ENCODE measurements around the gene CCDC183. TPM values are rescaled to one million over a fixed set of nuclear protein-coding genes. Genes with fewer than 3 reads are reported as not detected.

Gene CCDC183
- total RNA-seq, 1 donor from 2014 or later, result not detected

DNA sequence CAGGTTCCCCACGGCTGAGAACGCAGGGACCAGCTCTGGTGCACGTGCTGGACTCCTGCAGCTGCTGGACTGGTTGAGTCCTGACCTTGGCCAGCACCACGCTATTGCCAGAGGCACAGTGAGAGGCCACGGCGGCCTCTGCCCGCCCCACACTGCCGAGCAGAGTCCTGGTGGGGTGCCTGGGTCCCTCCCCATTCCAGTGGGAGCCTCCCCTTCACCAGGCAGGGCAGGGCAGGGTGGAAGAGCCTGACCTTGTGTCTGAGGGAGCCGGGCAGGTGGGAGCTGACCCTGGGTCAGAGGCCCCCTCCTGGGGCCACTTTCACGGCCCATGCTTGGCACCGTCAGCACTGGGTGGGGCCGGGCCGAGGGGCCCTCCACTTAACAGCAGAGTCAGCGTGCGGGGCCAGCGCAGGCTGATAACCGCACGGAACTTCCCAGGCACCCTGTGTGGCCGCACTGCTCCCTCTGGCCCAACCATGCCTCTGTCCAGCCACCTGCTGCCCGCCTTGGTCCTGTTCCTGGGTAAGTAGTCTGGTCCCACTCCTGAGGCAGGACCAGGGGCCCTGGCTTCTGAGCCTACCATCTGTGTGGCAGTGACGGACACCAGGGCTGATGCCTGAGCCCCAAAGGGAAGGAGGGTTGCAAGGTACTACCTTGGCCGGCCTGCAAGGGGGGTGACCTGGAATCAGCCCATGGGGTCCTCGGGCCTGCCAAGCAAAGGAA is 56.0 kb downstream of the CCDC183 start, which contains the start of gene MAMDC4:
Gene MAMDC4, plus strand, starts transcription at position 406 of the 723 bp plus-strand sequence. Its CDS starts 71 bp downstream, at position 477.
- intact Hi-C loops (cut with micrococcal nuclease), result no loop called here
- CTCF ChIA-PET, result no interaction called here
- H3K27ac Mint-ChIP-seq, result no peak within 1 kb of the TSS
- no peaks in the 10 kb centered on the region for H3K36me3 Mint-ChIP-seq (ENCODE audit: low read depth)
- TF ChIP-seq, protein P1, sequence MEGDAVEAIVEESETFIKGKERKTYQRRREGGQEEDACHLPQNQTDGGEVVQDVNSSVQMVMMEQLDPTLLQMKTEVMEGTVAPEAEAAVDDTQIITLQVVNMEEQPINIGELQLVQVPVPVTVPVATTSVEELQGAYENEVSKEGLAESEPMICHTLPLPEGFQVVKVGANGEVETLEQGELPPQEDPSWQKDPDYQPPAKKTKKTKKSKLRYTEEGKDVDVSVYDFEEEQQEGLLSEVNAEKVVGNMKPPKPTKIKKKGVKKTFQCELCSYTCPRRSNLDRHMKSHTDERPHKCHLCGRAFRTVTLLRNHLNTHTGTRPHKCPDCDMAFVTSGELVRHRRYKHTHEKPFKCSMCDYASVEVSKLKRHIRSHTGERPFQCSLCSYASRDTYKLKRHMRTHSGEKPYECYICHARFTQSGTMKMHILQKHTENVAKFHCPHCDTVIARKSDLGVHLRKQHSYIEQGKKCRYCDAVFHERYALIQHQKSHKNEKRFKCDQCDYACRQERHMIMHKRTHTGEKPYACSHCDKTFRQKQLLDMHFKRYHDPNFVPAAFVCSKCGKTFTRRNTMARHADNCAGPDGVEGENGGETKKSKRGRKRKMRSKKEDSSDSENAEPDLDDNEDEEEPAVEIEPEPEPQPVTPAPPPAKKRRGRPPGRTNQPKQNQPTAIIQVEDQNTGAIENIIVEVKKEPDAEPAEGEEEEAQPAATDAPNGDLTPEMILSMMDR (IDR thresholded peaks at IDR 0.05), result no peak
- no peaks in the 10 kb centered on the region for H3K9me3 Mint-ChIP-seq
- DNase-seq (no peak), ATAC-seq (ENCODE audit: low read depth) (no peak)
- H3K4me1 Mint-ChIP-seq, result peaks cover 22% of the 10 kb centered on the region
- POLR2A ChIA-PET, result interaction anchor here (0.5 kb wide), 1 partner anchor 233 kb away, joined by 5 read pairs; no protein-coding TSS in a partner anchor
- peaks cover 6% of the 10 kb centered on the region for H3K27me3 Mint-ChIP-seq
- H3K4me3 Mint-ChIP-seq, result no peak within 1 kb of the TSS

DNA sequence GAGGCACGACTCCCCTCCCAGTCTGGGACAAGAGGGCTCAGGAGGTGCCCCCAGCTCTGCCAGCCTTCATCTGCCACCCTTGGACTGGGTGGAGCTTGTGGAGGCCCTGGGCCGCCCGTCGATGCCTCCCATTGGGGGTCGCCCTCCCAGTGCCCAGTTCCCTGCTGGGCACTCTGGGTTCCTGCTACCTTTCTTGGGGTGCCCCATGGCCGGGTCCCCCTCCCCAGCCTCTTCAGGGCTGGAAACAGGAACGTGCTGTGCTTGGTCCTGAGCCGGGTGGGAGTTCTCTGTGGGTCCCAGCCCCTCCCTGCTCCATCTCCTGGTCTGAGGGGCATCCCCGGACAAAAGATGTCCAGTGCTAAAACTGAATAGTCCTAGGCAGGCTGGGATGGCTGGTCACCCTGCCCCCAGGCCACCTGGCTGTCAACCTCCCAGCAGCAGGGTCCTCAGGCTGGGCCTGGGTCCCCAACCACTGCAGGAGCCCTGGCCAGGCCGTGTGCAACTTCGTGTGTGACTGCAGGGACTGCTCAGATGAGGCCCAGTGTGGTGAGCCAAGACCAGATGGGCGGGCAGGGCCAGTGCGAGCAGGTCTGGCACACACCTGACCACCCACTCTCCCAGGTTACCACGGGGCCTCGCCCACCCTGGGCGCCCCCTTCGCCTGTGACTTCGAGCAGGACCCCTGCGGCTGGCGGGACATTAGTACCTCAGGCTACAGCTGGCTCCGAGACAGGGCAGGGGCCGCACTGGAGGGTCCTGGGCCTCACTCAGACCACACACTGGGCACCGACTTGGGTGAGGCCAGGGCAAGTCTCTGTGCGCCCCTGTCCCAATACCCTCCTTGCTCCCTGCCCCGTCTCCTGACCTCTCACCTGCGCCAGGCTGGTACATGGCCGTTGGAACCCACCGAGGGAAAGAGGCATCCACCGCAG is 56.8 kb downstream of the CCDC183 start:
- H3K9me3 Mint-ChIP-seq, result no peaks in the 10 kb centered on the region
- POLR2A ChIA-PET, result interaction anchor here (0.5 kb wide), 1 partner anchor 232 kb away, joined by 5 read pairs; no protein-coding TSS in a partner anchor
- no peaks in the 10 kb centered on the region for H3K36me3 Mint-ChIP-seq (ENCODE audit: low read depth)
- DNase-seq, result no peak
- peaks cover 16% of the 10 kb centered on the region for H3K4me1 Mint-ChIP-seq
- H3K27me3 Mint-ChIP-seq, result peaks cover 2% of the 10 kb centered on the region
- no peak for ATAC-seq (ENCODE audit: low read depth)
- TF ChIP-seq, protein P1 (IDR thresholded peaks at IDR 0.05), result no peak
- H3K4me3 Mint-ChIP-seq, result no peak overlapping the region
- CTCF ChIA-PET, result no interaction called here
- intact Hi-C loops (cut with micrococcal nuclease), result no loop called here
- no peak overlapping the region for H3K27ac Mint-ChIP-seq

DNA sequence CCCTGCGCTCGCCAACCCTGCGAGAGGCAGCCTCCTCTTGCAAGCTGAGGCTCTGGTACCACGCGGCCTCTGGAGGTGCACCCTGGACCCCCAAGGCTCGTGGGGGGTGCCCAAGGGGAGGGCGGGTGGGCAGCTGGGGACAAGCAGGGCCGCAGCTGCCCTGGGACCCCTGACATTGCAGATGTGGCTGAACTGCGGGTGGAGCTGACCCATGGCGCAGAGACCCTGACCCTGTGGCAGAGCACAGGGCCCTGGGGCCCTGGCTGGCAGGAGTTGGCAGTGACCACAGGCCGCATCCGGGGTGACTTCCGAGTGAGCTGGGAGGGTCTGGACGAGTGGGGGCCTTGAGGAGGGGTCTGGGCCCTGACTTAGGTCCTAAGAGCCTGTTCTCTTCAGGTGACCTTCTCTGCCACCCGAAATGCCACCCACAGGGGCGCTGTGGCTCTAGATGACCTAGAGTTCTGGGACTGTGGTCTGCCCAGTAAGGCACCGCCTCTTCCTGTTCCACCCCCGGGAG is 57.5 kb downstream of the CCDC183 start:
- intact Hi-C loops (cut with micrococcal nuclease), result no loop called here
- no peaks in the 10 kb centered on the region for H3K9me3 Mint-ChIP-seq
- H3K27me3 Mint-ChIP-seq, result no peaks in the 10 kb centered on the region
- H3K4me3 Mint-ChIP-seq, result no peak overlapping the region
- ATAC-seq (ENCODE audit: low read depth) (no peak), DNase-seq (no peak)
- H3K36me3 Mint-ChIP-seq (ENCODE audit: low read depth), result no peaks in the 10 kb centered on the region
- CTCF ChIA-PET, result no interaction called here
- no peak overlapping the region for H3K27ac Mint-ChIP-seq
- TF ChIP-seq, protein P1 (IDR thresholded peaks at IDR 0.05), result no peak
- POLR2A ChIA-PET, result no interaction called here
- peaks cover 14% of the 10 kb centered on the region for H3K4me1 Mint-ChIP-seq

DNA sequence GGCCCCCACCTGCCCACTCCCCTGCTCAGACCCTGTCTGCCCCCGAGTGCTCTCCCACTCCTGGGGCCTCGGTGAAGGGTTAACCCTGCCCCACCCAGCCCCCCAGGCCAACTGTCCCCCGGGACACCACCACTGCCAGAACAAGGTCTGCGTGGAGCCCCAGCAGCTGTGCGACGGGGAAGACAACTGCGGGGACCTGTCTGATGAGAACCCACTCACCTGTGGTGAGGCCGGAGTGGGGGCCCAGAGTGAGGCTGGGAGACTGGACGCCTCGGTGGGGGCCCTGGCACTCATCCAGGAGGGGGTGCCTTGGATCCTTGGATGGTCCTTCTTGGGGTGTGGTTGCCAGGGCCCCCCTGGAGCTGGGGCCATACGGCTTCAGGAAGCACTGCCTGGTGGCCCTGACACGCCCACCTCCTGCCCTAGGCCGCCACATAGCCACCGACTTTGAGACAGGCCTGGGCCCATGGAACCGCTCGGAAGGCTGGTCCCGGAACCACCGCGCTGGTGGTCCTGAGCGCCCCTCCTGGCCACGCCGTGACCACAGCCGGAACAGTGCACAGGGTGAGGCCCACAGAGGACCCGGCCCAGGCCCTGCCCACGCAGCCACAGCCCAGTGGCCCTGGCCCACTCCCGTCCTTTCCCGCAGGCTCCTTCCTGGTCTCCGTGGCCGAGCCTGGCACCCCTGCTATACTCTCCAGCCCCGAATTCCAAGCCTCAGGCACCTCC is 58.1 kb downstream of the CCDC183 start:
- POLR2A ChIA-PET, result interaction anchor here (0.6 kb wide), 1 partner anchor 231 kb away, joined by 5 read pairs; no protein-coding TSS in a partner anchor
- ATAC-seq (ENCODE audit: low read depth), result no peak
- TF ChIP-seq, protein P1 (IDR thresholded peaks at IDR 0.05), result no peak
- CTCF ChIA-PET, result no interaction called here
- Mint-ChIP-seq H3K9me3 (no peaks in the 10 kb centered on the region), H3K4me1 (peaks cover 11% of the 10 kb centered on the region), H3K4me3 (no peak overlapping the region), H3K27me3 (no peaks in the 10 kb centered on the region), H3K27ac (no peak overlapping the region), H3K36me3 (ENCODE audit: low read depth) (no peaks in the 10 kb centered on the region)
- no peak for DNase-seq
- intact Hi-C loops (cut with micrococcal nuclease), result no loop called here
